Lower leg skin (tissue), 4 donors: ENCODE data around the gene LAMC3. TPM values are rescaled to one million over a fixed set of nuclear protein-coding genes. Genes with fewer than 3 reads are reported as not detected.

ENCODE experiments used
- DNase-seq, 2 donors: peaks; one replicate each; pipeline ENCODE4 v3.0.0-alpha.2; 2019; ENCODE audit warnings: low spot score in 2 of 2
- H3K4me3 ChIP-seq: fragments of 200-600 bp; sonication (generic); 2 replicates; pipeline ENCODE4 v1.5.1; 2017; ENCODE audit warnings: mild to moderate bottlenecking, low read depth; ENCODE audit not compliant: poor library complexity, severe bottlenecking
- POLR2A ChIP-seq, 2 donors: fragments of 450-650 bp; IDR thresholded peaks; one replicate each; pipeline ENCODE4 v1.6.1; 2016 to 2017; ENCODE audit warnings: antibody characterized with exemption in 2 of 2, mild to moderate bottlenecking in 1 of 2, moderate library complexity in 1 of 2
- WGBS, 2 donors: methylation state at CpG; one replicate each; pipeline ENCODE4 v1.1.5; 2018; 5-methylcytosine and 5-hydroxymethylcytosine counted together
- intact Hi-C: fragments of 100-400 bp; cut with DNase I; formaldehyde crosslinking; loops from one replicate; pipeline ENCODE4 v1.15.0; 2023; ENCODE audit warnings: low total_unique reads
- total RNA-seq, 4 donors: library from RNA; depleted of rRNA; stranded (reverse); fragments of >200 nt; gene quantifications; one replicate each; pipeline ENCODE4 v1.1.0, GENCODE V29; 2016
- TF ChIP-seq, protein P1 (sequence below), 3 donors: fragments of 450-650 bp; IDR thresholded peaks; one replicate each; pipeline ENCODE4 v1.5.1; 2016; ENCODE audit warnings: antibody characterized with exemption in 3 of 3, mild to moderate bottlenecking in 3 of 3, moderate library complexity in 2 of 3

The LAMC3 gene
- total RNA-seq, 4 donors from 2014 or later = 9.1 to 23.0 (median 11.2) TPM

- intact Hi-C loops = no loop called here
- no peak for DNase-seq
- no peak for TF ChIP-seq POLR2A (IDR thresholded peaks at IDR 0.05)
- TF ChIP-seq, protein P1, sequence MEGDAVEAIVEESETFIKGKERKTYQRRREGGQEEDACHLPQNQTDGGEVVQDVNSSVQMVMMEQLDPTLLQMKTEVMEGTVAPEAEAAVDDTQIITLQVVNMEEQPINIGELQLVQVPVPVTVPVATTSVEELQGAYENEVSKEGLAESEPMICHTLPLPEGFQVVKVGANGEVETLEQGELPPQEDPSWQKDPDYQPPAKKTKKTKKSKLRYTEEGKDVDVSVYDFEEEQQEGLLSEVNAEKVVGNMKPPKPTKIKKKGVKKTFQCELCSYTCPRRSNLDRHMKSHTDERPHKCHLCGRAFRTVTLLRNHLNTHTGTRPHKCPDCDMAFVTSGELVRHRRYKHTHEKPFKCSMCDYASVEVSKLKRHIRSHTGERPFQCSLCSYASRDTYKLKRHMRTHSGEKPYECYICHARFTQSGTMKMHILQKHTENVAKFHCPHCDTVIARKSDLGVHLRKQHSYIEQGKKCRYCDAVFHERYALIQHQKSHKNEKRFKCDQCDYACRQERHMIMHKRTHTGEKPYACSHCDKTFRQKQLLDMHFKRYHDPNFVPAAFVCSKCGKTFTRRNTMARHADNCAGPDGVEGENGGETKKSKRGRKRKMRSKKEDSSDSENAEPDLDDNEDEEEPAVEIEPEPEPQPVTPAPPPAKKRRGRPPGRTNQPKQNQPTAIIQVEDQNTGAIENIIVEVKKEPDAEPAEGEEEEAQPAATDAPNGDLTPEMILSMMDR (IDR thresholded peaks at IDR 0.05) = no peak
- 67 to 71% methylated on average over 13 of the region's 14 CpGs for WGBS, 2 donors
- H3K4me3 ChIP-seq = no peak overlapping the region
Observed at GRCh38 chr9:131068076-131068816, 59.3 kb downstream of the LAMC3 start.

- intact Hi-C loops = no loop called here
- no peak overlapping the region for H3K4me3 ChIP-seq
- no peak for TF ChIP-seq POLR2A (IDR thresholded peaks at IDR 0.05)
- TF ChIP-seq, protein P1 (IDR thresholded peaks at IDR 0.05) = no peak
- DNase-seq = no peak
- 76 to 77% methylated on average over 10 to 15 of the region's 15 CpGs for WGBS, 2 donors
Observed at GRCh38 chr9:131069699-131070098, 60.7 kb downstream of the LAMC3 start.

- TF ChIP-seq, protein P1 (IDR thresholded peaks at IDR 0.05) = no peak
- no peak for TF ChIP-seq POLR2A (IDR thresholded peaks at IDR 0.05)
- no peak for DNase-seq
- no peak overlapping the region for H3K4me3 ChIP-seq
- 80 to 83% methylated on average over 12 to 13 of the region's 16 CpGs for WGBS, 2 donors
- intact Hi-C loops = no loop called here
Observed at GRCh38 chr9:131072107-131072870, 63.3 kb downstream of the LAMC3 start.

DNA sequence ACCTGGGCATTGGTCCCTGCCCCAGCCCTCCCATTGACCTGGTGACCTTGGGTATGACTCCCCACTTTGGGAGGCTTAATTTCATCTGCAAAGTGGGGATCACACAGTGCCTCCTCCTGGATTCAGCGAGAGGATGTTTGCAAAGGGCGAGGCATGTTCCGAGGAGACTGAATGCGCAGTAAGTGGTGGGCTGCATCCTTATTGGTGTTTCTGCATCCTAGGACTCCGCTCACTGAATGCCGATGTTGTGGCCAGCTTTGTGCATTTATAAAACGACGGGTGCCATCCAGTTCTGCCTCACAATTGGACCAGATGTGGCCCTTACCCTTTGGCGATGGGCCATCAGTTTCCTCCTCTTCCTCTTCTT is 63.9 kb downstream of the LAMC3 start:
- no peak for DNase-seq
- H3K4me3 ChIP-seq = no peak overlapping the region
- intact Hi-C loops = no loop called here
- TF ChIP-seq, protein P1 (IDR thresholded peaks at IDR 0.05) = no peak
- no peak for TF ChIP-seq POLR2A (IDR thresholded peaks at IDR 0.05)
- WGBS, 2 donors = 88 to 94% methylated on average over 9 of the region's 9 CpGs

- H3K4me3 ChIP-seq = no peak overlapping the region
- 75 to 87% methylated on average over 14 to 15 of the region's 15 CpGs for WGBS, 2 donors
- DNase-seq = no peak
- intact Hi-C loops = no loop called here
- no peak for TF ChIP-seq POLR2A (IDR thresholded peaks at IDR 0.05)
- TF ChIP-seq, protein P1 (IDR thresholded peaks at IDR 0.05) = no peak
Observed at GRCh38 chr9:131076347-131077195, 67.6 kb downstream of the LAMC3 start.
